Neuronal stem cell (in vitro differentiated cells): ENCODE data around the gene B4GALNT2.

Experiments used
- DNase-seq: peaks from one replicate; pipeline ENCODE4 v3.0.0-alpha.2; 2013; ENCODE audit warnings: low spot score
- H2AFZ ChIP-seq: one replicate; pipeline ENCODE4 v1.6.1; 2013; ENCODE audit warnings: mild to moderate bottlenecking, low read length, inconsistent platforms
- H2AK5ac ChIP-seq: 2 replicates; pipeline ENCODE4 v1.6.1; 2013; ENCODE audit warnings: low read depth, mild to moderate bottlenecking, inconsistent platforms, low read length, moderate library complexity, mixed read lengths
- H2BK120ac ChIP-seq: 2 replicates; pipeline ENCODE4 v1.6.1; 2013; ENCODE audit warnings: low read depth, mild to moderate bottlenecking, inconsistent platforms, low read length, moderate library complexity, mixed read lengths
- H2BK12ac ChIP-seq: one replicate; pipeline ENCODE4 v1.6.1; 2013; ENCODE audit warnings: low read length, inconsistent platforms
- H2BK15ac ChIP-seq: 2 replicates; pipeline ENCODE4 v1.6.1; 2013; ENCODE audit warnings: mild to moderate bottlenecking, low read length, inconsistent platforms, mixed read lengths
- H2BK5ac ChIP-seq: one replicate; pipeline ENCODE4 v1.6.1; 2013; ENCODE audit warnings: inconsistent platforms, mild to moderate bottlenecking, low read length, moderate library complexity
- H3K14ac ChIP-seq: one replicate; pipeline ENCODE4 v1.6.1; 2013; ENCODE audit warnings: low read length, inconsistent platforms
- H3K18ac ChIP-seq: 2 replicates; pipeline ENCODE4 v1.6.1; 2013; ENCODE audit warnings: low read length, inconsistent platforms
- H3K23ac ChIP-seq: 2 replicates; pipeline ENCODE4 v1.6.1; 2013; ENCODE audit warnings: low read depth, mild to moderate bottlenecking, mixed read lengths, low read length, inconsistent platforms; ENCODE audit not compliant: poor library complexity
- H3K27ac ChIP-seq: replicated peaks from 3 replicates; pipeline ENCODE4 v1.5.1; 2013; ENCODE audit warnings: low read length, inconsistent platforms
- H3K27me3 ChIP-seq, 3 experiments: 2 replicates each; pipeline ENCODE4 v1.6.1; 2013; ENCODE audit warnings: low read length in 3 of 3, mild to moderate bottlenecking in 2 of 3, inconsistent platforms in 1 of 3, low read depth in 1 of 3, mixed read lengths in 1 of 3, moderate library complexity in 1 of 3; ENCODE audit not compliant: control insufficient read depth in 3 of 3, insufficient read depth in 3 of 3
- H3K36me3 ChIP-seq, 2 donors: replicated peaks in 1 of 2; 2 replicates each; pipeline ENCODE4 v1.6.1; 2013; ENCODE audit warnings: low read length in 2 of 2; ENCODE audit not compliant: control insufficient read depth in 2 of 2, insufficient read depth in 2 of 2
- H3K4ac ChIP-seq: 2 replicates; pipeline ENCODE4 v1.6.1; 2013; ENCODE audit warnings: inconsistent platforms, mild to moderate bottlenecking, low read length, moderate library complexity
- H3K4me1 ChIP-seq, 2 donors: 1 replicate in 1 of 2; 2 replicates in 1 of 2; pipeline ENCODE4 v1.6.1; 2013; ENCODE audit warnings: low read length in 2 of 2, low read depth in 1 of 2; ENCODE audit not compliant: control insufficient read depth in 2 of 2, insufficient read depth in 1 of 2
- H3K4me2 ChIP-seq: one replicate; pipeline ENCODE4 v1.6.1; 2013; ENCODE audit warnings: mild to moderate bottlenecking, low read length, inconsistent platforms; ENCODE audit not compliant: insufficient read depth, poor library complexity, severe bottlenecking
- H3K4me3 ChIP-seq, 2 donors: 2 replicates each; pipeline ENCODE4 v1.5.1; 2013; ENCODE audit warnings: low read length in 2 of 2, mild to moderate bottlenecking in 2 of 2, inconsistent platforms in 1 of 2, moderate library complexity in 1 of 2
- H3K79me1 ChIP-seq: one replicate; pipeline ENCODE4 v1.6.1; 2013; ENCODE audit warnings: low read depth, mild to moderate bottlenecking, inconsistent platforms, low read length, moderate library complexity
- H3K9ac ChIP-seq: one replicate; pipeline ENCODE4 v1.6.1; 2013; ENCODE audit warnings: mild to moderate bottlenecking, low read depth, low read length, inconsistent platforms; ENCODE audit not compliant: poor library complexity
- H3K9me3 ChIP-seq, 2 donors: replicated peaks in 1 of 2; 2 replicates each; pipeline versions ENCODE3 to v1.6.1; 2013; ENCODE audit warnings: low read length in 2 of 2, mild to moderate bottlenecking in 2 of 2, inconsistent platforms in 1 of 2, low read depth in 1 of 2, mixed read lengths in 1 of 2, moderate library complexity in 1 of 2; ENCODE audit not compliant: control insufficient read depth in 2 of 2, insufficient read depth in 1 of 2
- H4K8ac ChIP-seq: one replicate; pipeline ENCODE4 v1.6.1; 2013; ENCODE audit warnings: low read depth, mild to moderate bottlenecking, inconsistent platforms, low read length, moderate library complexity
- H4K91ac ChIP-seq: one replicate; pipeline ENCODE4 v1.6.1; 2013; ENCODE audit warnings: low read length, low read depth, mild to moderate bottlenecking, inconsistent platforms; ENCODE audit not compliant: poor library complexity
- WGBS, 2 donors: extraction: QIAGEN DNeasy Blood & Tissue Kit; methylation state at CpG; one replicate each; pipeline ENCODE4 v1.1.7; 2013; ENCODE audit warnings: missing lambda C conversion rate in 2 of 2, mixed read lengths in 1 of 2; ENCODE audit not compliant: insufficient read length in 2 of 2, insufficient replicate concordance in 1 of 2; ENCODE audit errors: extremely low coverage in 2 of 2; 5-methylcytosine and 5-hydroxymethylcytosine counted together

Gene B4GALNT2

DNA sequence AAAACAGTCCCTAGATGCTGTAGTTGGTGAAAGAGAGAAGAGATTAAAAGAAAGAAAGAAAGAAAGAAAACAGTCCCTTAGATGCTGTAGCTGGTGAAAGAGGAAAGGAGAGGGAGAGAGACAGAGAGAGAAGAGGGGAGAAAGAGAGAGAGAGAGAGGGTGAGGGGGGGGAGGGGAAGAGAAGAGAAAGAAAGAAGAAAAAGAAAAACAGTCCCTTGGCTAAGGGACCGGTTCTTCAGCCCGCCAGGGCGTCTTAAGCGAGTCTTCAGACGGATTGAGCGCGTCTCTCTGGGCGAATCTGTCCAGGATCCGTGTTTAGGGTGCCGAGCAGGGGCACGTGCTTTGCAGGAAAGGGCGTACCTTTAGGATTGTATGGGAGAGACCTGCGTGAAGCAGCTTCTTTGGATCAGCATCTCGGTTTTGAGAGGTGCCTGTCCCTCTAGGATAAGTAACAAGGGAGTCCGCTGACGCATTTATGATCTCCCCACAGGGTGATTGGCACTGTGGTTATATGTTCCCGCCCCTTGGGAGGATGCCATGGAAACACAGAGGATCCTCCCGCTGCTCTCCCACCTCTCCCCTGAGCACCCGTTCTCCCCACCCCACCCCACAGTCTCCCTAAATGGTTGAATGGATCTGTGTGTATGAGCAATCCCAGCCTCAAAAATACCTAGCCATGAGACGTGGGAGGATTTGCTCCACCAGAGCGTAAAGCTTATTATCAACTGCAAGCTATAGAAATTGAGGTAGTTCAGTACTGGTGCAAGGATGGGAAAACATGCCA, 61.1 kb downstream of the B4GALNT2 start:
- Histone ChIP-seq H3K14ac (no peak overlapping the region), H2BK12ac (no peak overlapping the region), H3K4ac (no peak overlapping the region), H3K18ac (peak overlapping the region; percentile 91), H2BK120ac (no peak overlapping the region), H3K9ac (no peak overlapping the region), H3K79me1 (no peaks in the 10 kb centered on the region), H3K4me1 (peaks cover 2% of the 10 kb centered on the region in 2 donors), H4K91ac (no peak overlapping the region), H3K4me2 (peak overlapping the region; percentile 72), H2AFZ (peak overlapping the region; percentile 99), H2BK15ac (no peak overlapping the region), H3K9me3 (no peaks in the 10 kb centered on the region), H3K27ac (peak overlapping the region; percentile 67), H3K36me3 (no peaks in the 10 kb centered on the region), H4K8ac (no peak overlapping the region), H2BK5ac (no peak overlapping the region), H2AK5ac (no peak overlapping the region), H3K27me3 (peaks cover 0 to 13% (median 0%) of the 10 kb centered on the region in 3 experiments), H3K4me3 (peak overlapping the region; percentile 71 to 79), H3K23ac (no peak overlapping the region)
- WGBS, 2 donors: no CpG with 5 or more reads among the region's 21 CpGs
- DNase-seq: peak; percentile 52

DNA sequence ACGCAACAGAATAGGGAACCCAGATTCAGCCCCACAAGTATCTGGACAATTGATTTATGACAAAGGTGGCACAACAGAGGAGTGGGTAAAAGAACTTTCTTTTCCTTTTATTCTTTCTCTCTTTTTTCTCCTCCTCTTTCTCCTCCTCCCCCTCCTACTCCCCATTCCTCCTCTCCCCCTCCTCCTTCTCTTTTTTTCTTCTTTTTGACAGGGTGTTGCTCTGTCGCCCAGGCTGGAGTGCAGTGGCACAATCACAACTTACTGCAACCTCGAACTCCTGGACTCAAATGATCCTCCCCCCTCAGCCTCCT, 61.7 kb downstream of the B4GALNT2 start:
- Histone ChIP-seq H3K4ac (no peak overlapping the region), H3K79me1 (no peaks in the 10 kb centered on the region), H3K14ac (no peak overlapping the region), H3K27ac (peak overlapping the region; percentile 20), H3K9me3 (no peaks in the 10 kb centered on the region), H2BK15ac (no peak overlapping the region), H2AFZ (peak overlapping the region; percentile 99), H3K18ac (no peak overlapping the region), H2BK5ac (no peak overlapping the region), H4K8ac (no peak overlapping the region), H2AK5ac (no peak overlapping the region), H3K23ac (no peak overlapping the region), H3K36me3 (no peaks in the 10 kb centered on the region), H3K4me2 (peak overlapping the region; percentile 20), H3K9ac (no peak overlapping the region), H3K4me1 (peaks cover 2% of the 10 kb centered on the region in 2 donors), H2BK120ac (no peak overlapping the region), H4K91ac (no peak overlapping the region), H2BK12ac (no peak overlapping the region), H3K27me3 (peaks cover 0 to 13% (median 0%) of the 10 kb centered on the region in 3 experiments), H3K4me3 (no peak overlapping the region)
- DNase-seq: no peak
- no CpG with 5 or more reads among the region's 3 CpGs for WGBS, 2 donors

DNA sequence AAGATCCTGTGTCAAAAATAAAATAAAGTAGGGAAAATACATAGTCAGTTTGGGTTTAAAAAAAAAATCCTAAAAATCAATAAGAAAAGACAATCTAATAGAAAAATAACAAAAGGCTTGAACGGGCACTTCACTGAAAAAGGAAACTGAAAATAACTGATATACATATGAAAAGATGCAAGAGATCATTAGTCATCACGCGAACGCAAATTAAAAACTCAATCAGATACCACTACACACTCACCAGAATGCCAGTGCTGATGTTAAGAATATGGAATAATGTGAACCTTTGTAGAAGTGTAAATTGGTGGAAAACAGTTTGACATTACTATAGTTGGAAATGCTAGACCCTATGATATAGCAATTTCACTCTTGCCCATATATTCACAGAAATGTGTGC, 63.2 kb downstream of the B4GALNT2 start:
- H3K9ac ChIP-seq: no peak overlapping the region
- no peak overlapping the region for H2BK120ac ChIP-seq
- H4K8ac ChIP-seq: no peak overlapping the region
- no peak overlapping the region for H2AK5ac ChIP-seq
- no peak overlapping the region for H3K4ac ChIP-seq
- no peak overlapping the region for H3K14ac ChIP-seq
- H3K9me3 ChIP-seq: no peaks in the 10 kb centered on the region
- H2BK12ac ChIP-seq: no peak overlapping the region
- H2BK15ac ChIP-seq: no peak overlapping the region
- no peak overlapping the region for H3K23ac ChIP-seq
- H4K91ac ChIP-seq: no peak overlapping the region
- H3K4me2 ChIP-seq: no peak overlapping the region
- no peak overlapping the region for H3K18ac ChIP-seq
- H2BK5ac ChIP-seq: no peak overlapping the region
- H3K79me1 ChIP-seq: no peaks in the 10 kb centered on the region
- H3K27me3 ChIP-seq: peaks cover 0 to 2% (median 0%) of the 10 kb centered on the region in 3 experiments
- WGBS, 2 donors: no CpG with 5 or more reads among the region's 4 CpGs
- peaks cover 2% of the 10 kb centered on the region in 2 donors for H3K4me1 ChIP-seq
- H2AFZ ChIP-seq: no peak overlapping the region
- no peaks in the 10 kb centered on the region for H3K36me3 ChIP-seq
- H3K4me3 ChIP-seq: no peak overlapping the region
- H3K27ac ChIP-seq: no peak overlapping the region
- DNase-seq: no peak

DNA sequence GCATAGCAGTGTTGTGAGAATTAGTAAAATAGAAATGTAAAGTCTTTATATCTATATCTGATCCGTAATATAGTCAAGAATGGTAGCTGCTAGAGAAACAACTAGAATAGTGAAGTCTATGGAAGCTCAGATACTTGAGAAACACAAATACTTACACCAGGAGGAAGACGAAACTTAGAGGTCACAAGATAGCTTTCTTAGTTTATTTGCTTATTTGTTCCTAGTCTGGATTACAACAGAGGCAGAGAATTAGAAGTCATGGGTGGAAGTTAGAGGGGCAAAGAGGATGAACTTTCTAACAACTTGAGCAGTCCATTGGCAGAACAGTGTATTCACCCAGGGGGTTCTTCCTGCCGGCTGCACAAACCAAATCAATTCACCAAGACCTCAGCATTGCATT, 64.0 kb downstream of the B4GALNT2 start:
- H2AFZ ChIP-seq: no peak overlapping the region
- peaks cover 2% of the 10 kb centered on the region in 2 donors for H3K4me1 ChIP-seq
- H3K27ac ChIP-seq: no peak overlapping the region
- no peak overlapping the region for H2BK120ac ChIP-seq
- no peak overlapping the region for H3K9ac ChIP-seq
- no peaks in the 10 kb centered on the region for H3K27me3 ChIP-seq
- H3K23ac ChIP-seq: no peak overlapping the region
- no peak for DNase-seq
- no peak overlapping the region for H2BK12ac ChIP-seq
- H3K79me1 ChIP-seq: no peaks in the 10 kb centered on the region
- no peaks in the 10 kb centered on the region for H3K9me3 ChIP-seq
- WGBS, 2 donors: no CpG with 5 or more reads among the region's 3 CpGs
- H3K4me2 ChIP-seq: no peak overlapping the region
- H3K18ac ChIP-seq: no peak overlapping the region
- no peak overlapping the region for H2BK15ac ChIP-seq
- H2AK5ac ChIP-seq: no peak overlapping the region
- no peak overlapping the region for H2BK5ac ChIP-seq
- no peak overlapping the region for H3K14ac ChIP-seq
- no peak overlapping the region for H3K4me3 ChIP-seq
- no peak overlapping the region for H4K91ac ChIP-seq
- H3K4ac ChIP-seq: no peak overlapping the region
- H3K36me3 ChIP-seq: no peaks in the 10 kb centered on the region
- H4K8ac ChIP-seq: no peak overlapping the region
